Stimulated activated CD4-positive, alpha-beta T cell treated with anti-CD3 and anti-CD28 coated beads, Interleukin-1b, Interleukin-23, amount 100 ng/mL, for 4 hours (primary cell): ENCODE measurements around the gene TAF1.
"Not testable (repeated sequence)": the region's sequence is repeated elsewhere in the genome, so short reads cannot be mapped to it uniquely, and the experiment has no call there.

ENCODE experiments used
- DNase-seq, 2 donors: peaks; one replicate each; pipeline ENCODE4 v3.0.0-alpha.2; 2020; ENCODE audit warnings: low read depth in 2 of 2

TAF1 gene

GRCh38 chrX:71365875-71366673 lies at the start of gene TAF1:
TAF1 (plus strand) TSS chrX:71366357; CDS start chrX:71366375, 18 bp downstream.
- peak; percentile 69 to 70 for DNase-seq

GRCh38 chrX:71316959-71317358 lies 49.2 kb upstream of the TAF1 start:
- DNase-seq: not testable (repeated sequence)

- DNase-seq: no peak
Observed at GRCh38 chrX:71320126-71320525, 46.0 kb upstream of the TAF1 start.

- no peak for DNase-seq
Observed at GRCh38 chrX:71321731-71322130, 44.4 kb upstream of the TAF1 start.

GRCh38 chrX:71324452-71324851 lies 41.7 kb upstream of the TAF1 start:
- DNase-seq: not testable (repeated sequence)

GRCh38 chrX:71326394-71326793 lies 39.8 kb upstream of the TAF1 start:
- no peak for DNase-seq

- not testable (repeated sequence) for DNase-seq
Observed at GRCh38 chrX:71349151-71349665, 16.9 kb upstream of the TAF1 start.

GRCh38 chrX:71349867-71350266 lies 16.3 kb upstream of the TAF1 start:
- not testable (repeated sequence) for DNase-seq

- not testable (repeated sequence) for DNase-seq
Observed at GRCh38 chrX:71352439-71352838, 13.7 kb upstream of the TAF1 start.

- DNase-seq: no peak
Observed at GRCh38 chrX:71364221-71364620, 1.9 kb upstream of the TAF1 start.

GRCh38 chrX:71365356-71365874 lies 742 bp upstream of the TAF1 start:
- DNase-seq: no peak

GRCh38 chrX:71366674-71367256 lies 608 bp downstream of the TAF1 start:
- peak; percentile 6 to 21 for DNase-seq

- DNase-seq: no peak
Observed at GRCh38 chrX:71367396-71367795, 1.2 kb downstream of the TAF1 start.

- DNase-seq: no peak
Observed at GRCh38 chrX:71372388-71372787, 6.2 kb downstream of the TAF1 start.

- DNase-seq: no peak
Observed at GRCh38 chrX:71378732-71379131, 12.6 kb downstream of the TAF1 start.

GRCh38 chrX:71391725-71392124 lies 25.6 kb downstream of the TAF1 start:
- not testable (repeated sequence) for DNase-seq

GRCh38 chrX:71393919-71394318 lies 27.8 kb downstream of the TAF1 start:
- DNase-seq: no peak

GRCh38 chrX:71396576-71396975 lies 30.4 kb downstream of the TAF1 start:
- DNase-seq: no peak

- no peak for DNase-seq
Observed at GRCh38 chrX:71400710-71401109, 34.6 kb downstream of the TAF1 start.

- not testable (repeated sequence) for DNase-seq
Observed at GRCh38 chrX:71416260-71416659, 50.1 kb downstream of the TAF1 start.

- DNase-seq: no peak
Observed at GRCh38 chrX:71420686-71421085, 54.5 kb downstream of the TAF1 start.

- DNase-seq: no peak
Observed at GRCh38 chrX:71432733-71433132, 66.6 kb downstream of the TAF1 start.

- DNase-seq: no peak
Observed at GRCh38 chrX:71438750-71439149, 72.6 kb downstream of the TAF1 start.
